Measurements from ENCODE around the gene GPRIN1.

DNA sequence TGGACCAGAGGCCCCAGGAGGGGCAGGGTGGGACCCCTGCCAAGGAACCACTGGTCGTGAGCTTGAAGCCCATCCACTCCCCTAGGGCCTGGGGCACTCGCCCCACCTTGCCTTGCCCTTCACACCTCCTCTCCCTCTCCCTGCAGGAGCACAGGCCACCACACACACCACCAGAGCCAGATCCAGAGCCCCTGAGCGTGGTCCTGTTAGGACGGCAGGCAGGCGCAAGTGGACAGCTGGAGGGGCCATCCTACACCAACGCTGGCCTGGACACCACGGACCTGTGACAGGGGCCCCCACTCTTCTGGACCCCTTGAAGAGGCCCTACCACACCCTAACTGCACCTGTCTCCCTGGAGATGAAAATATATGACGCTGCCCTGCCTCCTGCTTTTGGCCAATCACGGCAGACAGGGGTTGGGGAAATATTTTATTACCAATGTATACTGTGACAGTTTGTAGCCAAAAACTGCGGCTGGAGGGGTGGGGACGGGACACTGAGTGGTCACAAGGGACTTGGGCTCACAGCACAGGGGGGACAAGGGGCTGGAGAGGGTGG is 14.5 kb downstream of the GPRIN1 start:
- no peak for TF ChIP-seq POLR2A (IDR thresholded peaks at IDR 0.05)
- TF ChIP-seq, protein P1, sequence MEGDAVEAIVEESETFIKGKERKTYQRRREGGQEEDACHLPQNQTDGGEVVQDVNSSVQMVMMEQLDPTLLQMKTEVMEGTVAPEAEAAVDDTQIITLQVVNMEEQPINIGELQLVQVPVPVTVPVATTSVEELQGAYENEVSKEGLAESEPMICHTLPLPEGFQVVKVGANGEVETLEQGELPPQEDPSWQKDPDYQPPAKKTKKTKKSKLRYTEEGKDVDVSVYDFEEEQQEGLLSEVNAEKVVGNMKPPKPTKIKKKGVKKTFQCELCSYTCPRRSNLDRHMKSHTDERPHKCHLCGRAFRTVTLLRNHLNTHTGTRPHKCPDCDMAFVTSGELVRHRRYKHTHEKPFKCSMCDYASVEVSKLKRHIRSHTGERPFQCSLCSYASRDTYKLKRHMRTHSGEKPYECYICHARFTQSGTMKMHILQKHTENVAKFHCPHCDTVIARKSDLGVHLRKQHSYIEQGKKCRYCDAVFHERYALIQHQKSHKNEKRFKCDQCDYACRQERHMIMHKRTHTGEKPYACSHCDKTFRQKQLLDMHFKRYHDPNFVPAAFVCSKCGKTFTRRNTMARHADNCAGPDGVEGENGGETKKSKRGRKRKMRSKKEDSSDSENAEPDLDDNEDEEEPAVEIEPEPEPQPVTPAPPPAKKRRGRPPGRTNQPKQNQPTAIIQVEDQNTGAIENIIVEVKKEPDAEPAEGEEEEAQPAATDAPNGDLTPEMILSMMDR (IDR thresholded peaks at IDR 0.05): no peak

Data from testis (tissue), 2 donors.